ENCODE data around the gene RGMB.

RGMB gene

DNA sequence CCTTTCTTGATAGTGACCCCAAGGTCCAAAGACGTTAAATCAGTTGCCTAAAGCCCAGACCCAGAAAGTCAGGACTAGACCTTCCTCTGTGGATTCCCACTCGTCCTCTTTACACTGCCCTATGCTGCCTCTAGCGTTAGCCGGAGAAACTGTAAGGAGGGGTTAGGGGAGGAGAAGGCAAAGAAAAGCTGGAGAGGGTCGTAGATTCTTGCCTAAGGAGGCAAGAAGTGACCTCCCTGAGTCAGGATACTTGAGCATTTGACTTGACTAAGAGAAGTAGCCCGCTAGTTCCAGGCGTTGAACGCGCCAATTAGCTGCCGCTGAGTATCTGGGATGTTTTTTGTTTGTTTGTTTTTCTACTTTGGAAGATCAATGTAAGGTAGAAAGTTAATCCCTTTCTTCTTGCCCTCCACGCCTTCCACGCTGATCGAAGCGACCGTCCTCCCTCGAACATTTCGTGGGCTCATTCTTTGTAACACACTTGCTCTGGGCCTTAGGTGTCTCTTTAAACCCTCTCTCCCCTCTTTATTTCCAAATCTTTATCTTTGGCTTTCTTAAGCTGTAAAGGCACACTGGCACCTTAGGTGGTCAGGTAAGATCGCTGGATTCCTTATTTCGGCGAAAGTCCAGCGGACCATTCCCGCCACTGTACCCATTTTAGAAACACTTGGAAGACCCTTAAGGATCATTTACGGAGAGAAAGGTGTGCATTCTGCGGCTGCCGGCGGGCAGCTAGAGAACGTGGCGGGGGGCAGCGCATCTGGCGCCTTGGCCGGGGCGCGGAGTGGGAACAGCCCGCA is 5.1 kb upstream of the RGMB start:
- no peak for DNase-seq (ENCODE audit: low read depth)

GRCh38 chr5:98768960-98769209 is 4.6 kb upstream of the RGMB start:
- DNase-seq (ENCODE audit: low read depth): no peak

DNA sequence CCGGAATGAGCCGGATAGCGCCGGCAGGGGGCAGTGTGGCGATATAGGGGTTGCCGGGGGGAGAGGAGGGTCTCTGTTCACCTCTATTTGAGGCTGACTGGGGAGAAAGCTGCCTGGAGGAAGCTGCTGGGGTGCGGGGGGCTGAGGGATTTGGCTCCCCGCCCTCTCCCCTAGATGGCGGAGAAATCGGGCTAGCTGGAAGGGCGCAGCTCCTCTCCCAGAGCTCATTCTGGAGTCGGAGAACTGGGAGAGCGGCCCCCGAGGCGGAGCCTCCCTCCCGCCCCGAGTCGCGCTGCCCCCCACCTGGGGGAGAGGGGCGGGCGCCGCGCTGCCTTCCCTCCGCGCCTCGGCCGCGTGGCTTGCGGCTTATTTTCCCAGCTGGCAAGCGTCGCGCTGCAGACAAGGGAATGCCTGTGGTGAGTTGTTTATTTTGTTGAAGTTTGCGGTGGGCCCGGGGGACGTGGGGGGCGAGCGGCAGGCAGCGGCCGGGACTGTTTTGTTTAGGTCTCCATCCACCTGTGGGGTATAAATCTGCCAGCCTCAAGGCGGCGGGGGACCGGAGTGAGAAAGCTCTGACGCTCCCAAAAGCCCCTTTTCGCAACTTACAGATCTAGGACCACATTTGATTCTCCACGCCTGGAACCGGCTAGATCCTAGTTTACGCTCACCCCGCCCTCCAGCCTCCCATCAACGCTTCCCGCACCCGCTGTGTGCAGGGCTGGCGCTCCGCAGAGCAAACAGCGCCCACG is 4.1 kb upstream of the RGMB start:
- no peak for DNase-seq (ENCODE audit: low read depth)

- no peak for DNase-seq (ENCODE audit: low read depth)
Measured at GRCh38 chr5:98769959-98770208, 3.6 kb upstream of the RGMB start.

DNA sequence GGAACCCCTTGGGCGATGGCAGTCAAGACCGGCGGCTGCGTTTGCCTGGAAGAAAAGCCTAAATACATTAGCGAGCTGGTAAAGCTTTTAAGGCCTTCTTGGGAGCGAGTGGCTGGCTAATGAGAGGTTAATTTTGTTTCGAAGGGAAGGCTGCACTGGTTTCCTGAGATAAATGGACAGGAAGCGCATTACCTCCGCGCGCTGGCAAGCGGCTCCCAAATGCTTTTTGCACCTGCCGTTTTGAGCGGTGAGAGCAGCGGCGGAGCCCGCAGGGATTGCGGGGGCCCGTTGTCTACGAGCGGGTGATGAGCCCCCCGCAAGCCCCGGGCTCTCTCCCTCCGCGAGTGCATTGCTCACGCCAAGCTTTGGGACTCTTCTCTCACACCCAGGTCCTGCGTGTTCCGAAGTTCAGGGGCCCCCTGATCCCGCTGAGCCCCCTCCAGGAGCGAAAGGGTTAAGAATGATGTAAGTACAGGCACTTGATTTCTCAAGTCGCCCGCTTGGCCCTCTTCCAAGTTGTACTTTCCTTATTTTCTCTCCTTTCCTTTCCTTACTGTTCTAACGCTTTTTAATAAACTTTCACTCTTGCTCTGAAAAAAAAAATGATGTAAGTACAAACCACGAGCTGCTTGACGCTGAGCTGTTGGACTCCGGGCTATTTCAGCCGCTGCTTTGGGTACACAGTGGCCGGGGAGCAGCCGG is 3.1 kb upstream of the RGMB start:
- DNase-seq (ENCODE audit: low read depth): no peak

GRCh38 chr5:98770911-98771322 is 2.5 kb upstream of the RGMB start:
- DNase-seq (ENCODE audit: low read depth): no peak

GRCh38 chr5:98771382-98772109 is 1.9 kb upstream of the RGMB start:
- DNase-seq (ENCODE audit: low read depth): no peak

DNA sequence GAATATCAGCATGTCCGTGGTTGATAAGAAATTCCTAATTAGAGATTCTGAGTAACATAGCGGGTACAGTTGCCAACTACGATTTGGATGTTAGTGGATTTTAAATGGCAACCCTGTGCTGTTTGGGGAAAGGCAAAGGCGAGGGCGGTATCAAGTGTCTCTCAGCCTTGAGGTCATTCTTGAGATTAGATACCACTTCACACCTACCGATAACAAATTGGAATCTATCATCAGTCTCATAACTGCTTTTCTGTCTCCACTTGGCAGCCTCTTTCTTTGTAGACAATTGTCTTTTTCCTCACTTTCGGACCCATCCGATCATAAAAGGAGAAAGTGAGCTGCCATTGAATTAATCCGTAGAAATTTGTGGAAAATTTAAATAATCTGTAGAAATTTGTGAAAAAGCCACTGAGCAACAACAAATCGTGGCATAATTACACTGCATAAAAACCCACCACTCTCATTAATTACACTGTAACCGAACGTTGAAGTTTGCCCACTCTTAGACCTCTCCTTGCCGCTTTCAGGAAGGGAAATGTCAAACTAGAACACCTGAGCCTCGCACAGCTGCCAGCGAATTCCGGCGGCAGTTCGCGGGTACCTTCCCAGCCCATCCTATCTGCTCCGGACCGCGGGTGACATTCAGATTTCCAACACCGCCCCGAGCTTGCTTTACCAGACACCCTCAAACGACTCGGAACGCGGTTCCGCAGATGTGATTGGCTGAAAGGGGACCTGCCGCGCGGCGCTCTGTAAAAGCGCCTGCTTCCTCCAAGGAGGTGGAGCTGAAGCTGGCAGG is 849 bp upstream of the RGMB start:
- no peak for DNase-seq (ENCODE audit: low read depth)

- DNase-seq (ENCODE audit: low read depth): no peak
Measured at GRCh38 chr5:98773214-98773463, 324 bp upstream of the RGMB start.

DNA sequence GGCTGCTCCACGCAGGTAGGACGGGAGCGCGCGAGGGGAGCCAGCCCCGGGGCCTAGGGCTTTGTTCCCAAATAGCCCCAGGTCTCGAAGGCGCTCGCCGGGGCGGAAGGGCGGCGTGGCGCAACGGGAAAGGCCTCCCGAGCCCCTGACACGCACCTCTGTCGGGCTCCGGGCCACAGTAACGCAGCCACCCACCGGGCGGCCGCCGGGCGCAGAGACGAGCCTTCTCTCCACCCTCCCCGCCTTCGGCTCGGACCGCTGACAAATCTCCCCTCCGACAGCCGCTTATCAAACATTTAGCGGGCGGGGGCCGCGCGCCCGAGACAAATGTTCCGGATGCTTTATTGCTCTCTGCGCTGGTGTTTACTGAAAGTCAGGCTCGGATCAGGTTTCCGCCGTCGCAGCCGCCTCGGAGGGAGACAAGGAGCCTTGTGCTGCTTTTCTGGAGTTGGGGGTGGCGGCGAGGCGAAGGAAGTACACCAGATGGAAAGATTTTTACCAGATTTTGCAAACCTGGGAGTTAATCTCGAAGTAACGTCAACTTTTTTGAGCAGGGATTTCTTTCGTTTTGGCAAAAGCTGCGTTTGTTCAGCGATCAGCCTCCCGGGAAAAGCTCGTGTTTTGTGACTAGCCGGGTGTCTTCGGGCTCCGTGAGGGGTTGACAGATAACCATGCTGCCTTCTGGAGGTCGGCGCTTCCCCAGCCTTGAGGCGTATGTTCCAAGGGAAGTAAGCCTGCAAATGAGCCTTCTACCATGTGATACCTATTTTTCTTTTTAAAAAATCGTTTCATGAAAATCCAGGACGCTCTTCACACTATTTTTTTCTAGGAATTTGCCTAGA is 950 bp downstream of the RGMB start:
- no peak for DNase-seq (ENCODE audit: low read depth)

DNA sequence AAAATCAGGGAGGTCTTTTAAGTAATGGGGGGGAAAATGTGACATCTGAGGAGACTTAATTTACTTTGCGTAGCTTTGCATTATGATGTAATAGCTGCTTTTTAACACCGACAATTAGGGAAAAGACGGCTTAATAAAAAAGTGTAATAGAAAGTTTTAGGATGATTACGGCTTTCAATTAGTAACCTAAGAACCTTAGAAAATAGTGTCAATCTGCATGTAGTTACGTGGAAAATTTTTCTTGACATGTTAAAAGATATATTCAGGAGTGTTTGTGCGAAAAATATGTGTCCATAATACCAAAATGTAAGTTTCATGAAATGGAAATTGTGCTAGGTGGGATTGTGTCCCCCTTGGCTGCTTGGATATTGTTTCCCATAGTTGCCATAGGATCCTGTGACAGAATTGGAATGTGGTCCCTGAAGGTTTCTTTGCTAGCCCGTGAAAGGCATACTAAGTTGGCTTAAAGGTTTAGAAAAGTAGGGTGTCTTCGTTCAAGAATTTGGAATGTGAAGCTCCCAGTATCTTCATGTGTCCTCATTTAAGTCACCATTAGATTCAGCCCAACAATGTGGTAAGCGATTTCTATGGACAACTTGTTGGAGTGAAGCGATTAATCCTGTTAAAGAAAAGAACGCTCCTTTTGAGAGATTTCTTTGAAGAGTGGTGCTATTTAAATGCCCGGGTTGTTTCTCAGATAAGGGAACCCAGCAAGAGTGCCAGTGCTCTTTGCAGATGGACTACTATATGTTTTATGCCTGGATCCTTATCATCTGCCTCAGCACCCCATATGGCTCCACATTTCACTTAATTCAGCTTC is 2.0 kb downstream of the RGMB start:
- no peak for DNase-seq (ENCODE audit: low read depth)

DNA sequence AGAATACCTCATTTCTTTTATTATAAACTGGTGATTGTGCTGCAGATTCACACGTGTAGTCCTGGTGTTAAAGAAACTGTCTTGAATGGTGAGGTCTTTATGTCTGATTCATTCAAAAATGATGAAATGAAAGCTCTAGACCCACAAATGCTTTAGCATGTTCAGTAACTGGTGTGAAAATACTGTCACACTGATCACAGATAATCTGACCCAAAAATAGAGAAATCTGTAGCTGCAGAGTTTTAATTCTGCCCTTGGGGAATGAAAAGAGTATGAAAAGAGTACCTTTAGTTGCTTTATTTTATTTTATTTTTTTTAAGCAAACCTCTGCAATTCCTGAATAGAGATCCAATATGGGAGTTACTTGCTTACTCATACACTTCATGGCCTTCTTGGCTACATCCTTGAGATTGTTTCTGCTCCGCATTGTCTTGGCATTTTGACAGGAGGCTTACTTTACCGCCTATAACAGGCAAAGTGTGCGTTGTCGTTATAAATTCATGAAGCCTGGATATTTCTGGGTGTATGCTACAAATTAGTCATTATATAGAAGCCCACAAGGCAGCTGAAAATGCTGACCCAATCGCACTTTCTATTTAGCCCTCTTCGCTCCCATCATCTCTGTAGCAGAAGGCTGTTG is 2.7 kb downstream of the RGMB start:
- no peak for DNase-seq (ENCODE audit: low read depth)

- no peak for DNase-seq (ENCODE audit: low read depth)
Measured at GRCh38 chr5:98777295-98777694, 3.8 kb downstream of the RGMB start.

DNA sequence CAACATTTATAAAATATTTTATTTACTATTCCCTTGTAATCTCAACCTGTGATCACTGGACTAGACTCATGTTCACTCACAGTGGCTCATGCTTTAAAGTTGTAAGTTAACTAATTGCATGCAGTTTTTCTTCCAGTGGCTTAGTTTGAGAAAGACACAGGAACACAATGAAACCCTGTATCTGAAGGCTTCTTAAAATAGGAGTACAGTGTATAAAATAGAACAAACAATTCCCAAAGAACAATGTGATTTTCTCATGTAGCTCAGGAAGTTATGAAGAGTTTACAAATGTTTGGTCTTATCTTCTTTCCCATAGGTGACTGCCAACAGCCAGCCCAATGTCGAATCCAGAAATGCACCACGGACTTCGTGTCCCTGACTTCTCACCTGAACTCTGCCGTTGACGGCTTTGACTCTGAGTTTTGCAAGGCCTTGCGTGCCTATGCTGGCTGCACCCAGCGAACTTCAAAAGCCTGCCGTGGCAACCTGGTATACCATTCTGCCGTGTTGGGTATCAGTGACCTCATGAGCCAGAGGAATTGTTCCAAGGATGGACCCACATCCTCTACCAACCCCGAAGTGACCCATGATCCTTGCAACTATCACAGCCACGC is 5.9 kb downstream of the RGMB start:
- no peak for DNase-seq (ENCODE audit: low read depth)

DNA sequence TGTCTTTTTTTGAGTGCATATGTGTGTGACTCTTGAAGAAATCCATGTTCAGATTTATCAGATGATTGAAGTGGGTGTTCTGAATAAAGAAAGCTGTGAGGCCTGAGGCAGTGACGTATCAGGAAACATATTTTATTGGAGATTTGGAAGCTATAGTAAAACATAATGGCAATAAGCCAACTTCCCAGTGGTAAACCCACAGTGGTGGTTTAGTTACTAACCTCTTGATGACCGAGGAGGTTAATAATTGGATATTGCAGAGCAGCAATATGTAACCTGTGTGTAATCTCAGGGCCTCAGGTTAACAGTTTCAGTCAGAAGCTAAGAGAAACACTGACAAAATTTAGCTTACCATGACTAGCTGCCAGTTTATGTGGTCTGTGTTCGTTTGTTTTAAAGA is 6.9 kb downstream of the RGMB start:
- DNase-seq (ENCODE audit: low read depth): no peak

GRCh38 chr5:98781520-98781919 is 8.1 kb downstream of the RGMB start:
- DNase-seq (ENCODE audit: low read depth): no peak

DNA sequence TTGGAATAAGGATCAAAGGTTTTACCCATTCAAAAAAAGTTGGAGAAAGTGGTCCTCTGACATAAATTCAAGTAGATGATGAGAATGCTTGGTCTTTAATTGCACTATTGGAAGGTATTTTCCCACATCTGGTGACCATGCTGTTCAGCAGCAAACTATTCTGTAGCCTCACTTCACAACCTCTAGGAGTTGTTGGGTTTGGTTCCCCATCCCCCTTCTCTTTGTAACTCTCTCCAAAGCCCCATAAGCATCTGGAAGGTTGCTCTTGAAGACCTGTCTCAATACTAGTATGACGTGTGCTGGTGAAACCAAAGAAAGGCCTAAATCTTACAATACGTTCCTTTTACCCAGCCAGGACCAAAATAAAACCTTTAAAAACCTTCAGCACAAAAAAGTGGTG is 8.5 kb downstream of the RGMB start:
- DNase-seq (ENCODE audit: low read depth): no peak

DNA sequence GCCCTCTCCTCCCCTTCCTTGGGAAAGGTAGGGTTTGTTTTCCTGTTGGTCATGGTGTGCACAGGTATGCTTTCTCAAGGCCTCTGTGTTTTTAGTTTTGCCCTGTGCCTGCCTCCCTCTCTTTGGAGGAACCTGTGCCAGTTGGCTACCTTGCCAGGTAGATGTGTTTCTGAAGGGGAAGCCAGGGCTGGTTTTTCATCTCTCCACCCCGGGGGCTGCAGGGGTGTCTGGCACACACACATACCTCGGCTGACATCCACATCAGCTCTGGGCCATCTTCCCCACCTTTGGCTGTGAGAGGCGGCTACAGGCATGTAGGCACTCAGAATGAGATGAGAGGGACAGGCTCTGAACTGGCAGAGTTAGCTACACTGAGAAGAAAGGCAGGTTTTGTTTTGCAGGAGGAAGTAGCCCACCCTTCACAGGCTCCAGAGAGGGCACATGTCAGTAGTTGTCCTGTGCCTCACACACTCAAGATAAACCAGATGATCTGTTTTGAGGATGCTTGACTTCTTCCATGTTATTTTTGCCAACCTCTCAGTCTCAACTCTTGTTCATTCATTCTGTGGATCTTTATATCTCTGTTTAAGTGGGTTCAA is 9.7 kb downstream of the RGMB start:
- DNase-seq (ENCODE audit: low read depth): no peak

- DNase-seq (ENCODE audit: low read depth): no peak
Measured at GRCh38 chr5:98784411-98784810, 10.9 kb downstream of the RGMB start.
